DND-41 (cell line): ENCODE data around the gene SLC38A10.

Source experiments
- ATAC-seq: fragments of 200-7000 bp; cut with Tn5 transposase; 3 replicates; pipeline ENCODE4 v1.9.1; 2021; ENCODE audit warnings: low read depth; ENCODE audit not compliant: insufficient read depth
- DNase-seq: peaks from one replicate; pipeline ENCODE4 v3.0.0-alpha.2; 2020
- H2AFZ ChIP-seq: 2 replicates; pipeline ENCODE4 v1.6.0; 2012; ENCODE audit warnings: low read depth, low read length
- H3K27ac ChIP-seq: 2 replicates; pipeline ENCODE4 v1.5.1; 2012; ENCODE audit warnings: low read length, inconsistent platforms
- H3K27me3 ChIP-seq: fragments of 200-600 bp; sonication (generic); 2 replicates; pipeline ENCODE4 v1.6.0; 2012; ENCODE audit warnings: low read length, mild to moderate bottlenecking, inconsistent platforms; ENCODE audit not compliant: insufficient read depth, poor library complexity
- H3K36me3 ChIP-seq: 2 replicates; pipeline ENCODE4 v1.5.1; 2012; ENCODE audit warnings: low read length, inconsistent platforms; ENCODE audit not compliant: insufficient read depth
- H3K4me1 ChIP-seq: 2 replicates; pipeline ENCODE4 v1.5.1; 2012; ENCODE audit warnings: mild to moderate bottlenecking, low read length; ENCODE audit not compliant: insufficient read depth
- H3K4me2 ChIP-seq: 2 replicates; pipeline ENCODE4 v1.6.0; 2012; ENCODE audit warnings: mild to moderate bottlenecking, moderate library complexity, low read length, inconsistent platforms; ENCODE audit not compliant: insufficient read depth
- H3K4me3 ChIP-seq, 2 experiments: fragments of 200-600 bp in 1 of 2; shearing (Covaris generic) in 1 of 2; 2 replicates each; pipeline ENCODE4 v1.5.1; 2012 to 2016; ENCODE audit warnings: inconsistent platforms in 2 of 2, low read length in 2 of 2, mild to moderate bottlenecking in 2 of 2, low read depth in 1 of 2, moderate library complexity in 1 of 2
- H3K79me2 ChIP-seq: 2 replicates; pipeline ENCODE4 v1.6.0; 2012; ENCODE audit warnings: low read length, inconsistent platforms; ENCODE audit not compliant: insufficient read depth
- H3K9ac ChIP-seq: 2 replicates; pipeline ENCODE4 v1.6.0; 2012; ENCODE audit warnings: low read depth, mild to moderate bottlenecking, inconsistent platforms, low read length, moderate library complexity
- H3K9me3 ChIP-seq: 2 replicates; pipeline ENCODE4 v1.5.1; 2012; ENCODE audit warnings: low read length, moderate library complexity, mild to moderate bottlenecking, inconsistent platforms; ENCODE audit not compliant: insufficient read depth, severe bottlenecking
- H4K20me1 ChIP-seq: 2 replicates; pipeline ENCODE4 v1.6.0; 2012; ENCODE audit warnings: low read length; ENCODE audit not compliant: insufficient read depth
- CTCF ChIP-seq: IDR thresholded peaks from 2 replicates; pipeline ENCODE4 v1.5.1; 2012; ENCODE audit warnings: borderline replicate concordance, low read length, moderate library complexity, mild to moderate bottlenecking; ENCODE audit not compliant: poor library complexity, severe bottlenecking; ENCODE audit errors: extremely low read depth
- EZH2 ChIP-seq: IDR thresholded peaks from 3 replicates; pipeline ENCODE4 v1.6.1; 2012; ENCODE audit warnings: borderline replicate concordance, low read depth, mild to moderate bottlenecking, moderate library complexity, low read length, inconsistent platforms; ENCODE audit not compliant: severe bottlenecking

The SLC38A10 gene

GRCh38 chr17:81250286-81251093, 44.6 kb downstream of the SLC38A10 start:
- DNase-seq (no peak), ATAC-seq (no peak)
- Histone ChIP-seq H3K27ac (no peak overlapping the region), H3K79me2 (no peaks in the 10 kb centered on the region), H3K4me1 (no peaks in the 10 kb centered on the region), H3K9me3 (no peaks in the 10 kb centered on the region), H4K20me1 (peaks cover 29% of the 10 kb centered on the region), H3K9ac (no peak overlapping the region), H3K4me2 (no peak overlapping the region), H3K27me3 (no peaks in the 10 kb centered on the region), H3K4me3 (no peak overlapping the region), H2AFZ (no peak overlapping the region), H3K36me3 (peaks cover 60% of the 10 kb centered on the region)
- no peak for TF ChIP-seq CTCF
- TF ChIP-seq EZH2: no peak

- Histone ChIP-seq H3K36me3 (peaks cover 59% of the 10 kb centered on the region), H3K4me3 (no peak overlapping the region), H4K20me1 (peaks cover 31% of the 10 kb centered on the region), H3K4me1 (no peaks in the 10 kb centered on the region), H2AFZ (no peak overlapping the region), H3K27me3 (no peaks in the 10 kb centered on the region), H3K4me2 (no peak overlapping the region), H3K27ac (no peak overlapping the region; the same call in 1 of the 2 replicates), H3K9me3 (no peaks in the 10 kb centered on the region), H3K79me2 (no peaks in the 10 kb centered on the region), H3K9ac (no peak overlapping the region)
- TF ChIP-seq EZH2: no peak
- TF ChIP-seq CTCF: no peak
- DNase-seq (no peak), ATAC-seq (no peak)
These were observed 45.7 kb downstream of the SLC38A10 start for GRCh38 chr17:81249223-81250040.

GRCh38 chr17:81248649-81249048, 46.5 kb downstream of the SLC38A10 start:
- no peaks in the 10 kb centered on the region for H3K4me1 ChIP-seq
- no peak overlapping the region for H2AFZ ChIP-seq
- H3K36me3 ChIP-seq: peaks cover 53% of the 10 kb centered on the region
- no peaks in the 10 kb centered on the region for H3K27me3 ChIP-seq
- H3K4me3 ChIP-seq: no peak overlapping the region
- ATAC-seq: no peak
- H3K27ac ChIP-seq: no peak overlapping the region
- H3K9ac ChIP-seq: no peak overlapping the region
- H4K20me1 ChIP-seq: peaks cover 26% of the 10 kb centered on the region
- no peak for DNase-seq
- H3K79me2 ChIP-seq: no peaks in the 10 kb centered on the region
- TF ChIP-seq EZH2 (no peak), CTCF (no peak)
- H3K9me3 ChIP-seq: no peaks in the 10 kb centered on the region
- no peak overlapping the region for H3K4me2 ChIP-seq
